ENCODE measurements around the gene ASTN1.

ASTN1 gene

DNA sequence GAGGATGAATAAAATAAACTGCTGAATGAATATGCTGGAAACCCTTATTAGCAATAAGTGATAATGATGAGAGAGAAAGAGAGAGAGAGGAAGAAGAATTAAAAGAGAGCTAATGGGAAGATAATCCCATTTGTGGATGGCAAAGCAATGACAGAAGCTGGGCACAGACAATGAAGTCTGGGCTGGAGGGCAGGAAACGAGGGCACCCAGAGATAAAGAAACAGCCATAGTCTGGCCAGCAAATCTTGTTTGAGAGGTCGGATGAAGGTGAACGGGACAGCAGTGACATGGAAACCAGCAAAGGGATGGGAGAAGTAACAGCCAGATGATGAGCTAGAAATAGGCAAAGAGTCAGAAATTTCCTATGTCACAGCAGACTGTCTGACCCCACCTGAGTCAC lies 155.9 kb downstream of the ASTN1 start:
- no peak overlapping the region for H3K4me3 ChIP-seq (ENCODE audit: low read depth, low read length)
- H3K36me3 ChIP-seq (ENCODE audit: control insufficient read depth in 2 of 2, insufficient read depth in 1 of 2, low read length in 2 of 2), result no peaks in the 10 kb centered on the region
- ChIA-PET CTCF (interaction anchor here (0.7 kb wide), 1 partner anchor 568 kb away, joined by 3 read pairs; no protein-coding TSS in a partner anchor), POLR2A (no interaction called here)
- TF ChIP-seq ZNF791 (tag by site-specific recombination; IDR thresholded peaks at IDR 0.05) (no peak), KLF10 (tag by site-specific recombination; IDR thresholded peaks at IDR 0.05) (no peak), ZNF510 (tag by site-specific recombination; IDR thresholded peaks at IDR 0.05; ENCODE audit: insufficient replicate concordance) (no peak), ZNF2 (tag by site-specific recombination; IDR thresholded peaks at IDR 0.05) (no peak), ZNF10 (tag by site-specific recombination; IDR thresholded peaks at IDR 0.05) (no peak), ZBTB1 (tag by site-specific recombination; IDR thresholded peaks at IDR 0.05) (no peak), ZNF768 (tag by site-specific recombination; IDR thresholded peaks at IDR 0.05) (no peak), ZSCAN30 (tag by site-specific recombination; IDR thresholded peaks at IDR 0.05) (no peak), OSR2 (tag by site-specific recombination; IDR thresholded peaks at IDR 0.05) (no peak), ZNF701 (tag by site-specific recombination; IDR thresholded peaks at IDR 0.05) (no peak), ZNF324 (tag by site-specific recombination; IDR thresholded peaks at IDR 0.05) (no peak), ZNF596 (tag by site-specific recombination; IDR thresholded peaks at IDR 0.05) (no peak)
- TF ChIP-seq, protein P1, sequence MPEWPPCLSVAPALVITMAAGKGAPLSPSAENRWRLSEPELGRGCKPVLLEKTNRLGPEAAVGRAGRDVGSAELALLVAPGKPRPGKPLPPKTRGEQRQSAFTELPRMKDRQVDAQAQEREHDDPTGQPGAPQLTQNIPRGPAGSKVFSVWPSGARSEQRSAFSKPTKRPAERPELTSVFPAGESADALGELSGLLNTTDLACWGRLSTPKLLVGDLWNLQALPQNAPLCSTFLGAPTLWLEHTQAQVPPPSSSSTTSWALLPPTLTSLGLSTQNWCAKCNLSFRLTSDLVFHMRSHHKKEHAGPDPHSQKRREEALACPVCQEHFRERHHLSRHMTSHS (tag by site-specific recombination; IDR thresholded peaks at IDR 0.05), result no peak
- TF ChIP-seq, protein P2, sequence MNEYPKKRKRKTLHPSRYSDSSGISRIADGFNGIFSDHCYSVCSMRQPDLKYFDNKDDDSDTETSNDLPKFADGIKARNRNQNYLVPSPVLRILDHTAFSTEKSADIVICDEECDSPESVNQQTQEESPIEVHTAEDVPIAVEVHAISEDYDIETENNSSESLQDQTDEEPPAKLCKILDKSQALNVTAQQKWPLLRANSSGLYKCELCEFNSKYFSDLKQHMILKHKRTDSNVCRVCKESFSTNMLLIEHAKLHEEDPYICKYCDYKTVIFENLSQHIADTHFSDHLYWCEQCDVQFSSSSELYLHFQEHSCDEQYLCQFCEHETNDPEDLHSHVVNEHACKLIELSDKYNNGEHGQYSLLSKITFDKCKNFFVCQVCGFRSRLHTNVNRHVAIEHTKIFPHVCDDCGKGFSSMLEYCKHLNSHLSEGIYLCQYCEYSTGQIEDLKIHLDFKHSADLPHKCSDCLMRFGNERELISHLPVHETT (tag by site-specific recombination; IDR thresholded peaks at IDR 0.05), result no peak
- no peak overlapping the region for H3K27ac ChIP-seq (ENCODE audit: extremely low read depth, low read depth, low read length)
- H3K9me3 ChIP-seq (ENCODE audit: control insufficient read depth, insufficient read depth, low read depth, low read length), result no peaks in the 10 kb centered on the region
- H3K4me1 ChIP-seq (ENCODE audit: control insufficient read depth, insufficient read depth, low read length), result no peaks in the 10 kb centered on the region

DNA sequence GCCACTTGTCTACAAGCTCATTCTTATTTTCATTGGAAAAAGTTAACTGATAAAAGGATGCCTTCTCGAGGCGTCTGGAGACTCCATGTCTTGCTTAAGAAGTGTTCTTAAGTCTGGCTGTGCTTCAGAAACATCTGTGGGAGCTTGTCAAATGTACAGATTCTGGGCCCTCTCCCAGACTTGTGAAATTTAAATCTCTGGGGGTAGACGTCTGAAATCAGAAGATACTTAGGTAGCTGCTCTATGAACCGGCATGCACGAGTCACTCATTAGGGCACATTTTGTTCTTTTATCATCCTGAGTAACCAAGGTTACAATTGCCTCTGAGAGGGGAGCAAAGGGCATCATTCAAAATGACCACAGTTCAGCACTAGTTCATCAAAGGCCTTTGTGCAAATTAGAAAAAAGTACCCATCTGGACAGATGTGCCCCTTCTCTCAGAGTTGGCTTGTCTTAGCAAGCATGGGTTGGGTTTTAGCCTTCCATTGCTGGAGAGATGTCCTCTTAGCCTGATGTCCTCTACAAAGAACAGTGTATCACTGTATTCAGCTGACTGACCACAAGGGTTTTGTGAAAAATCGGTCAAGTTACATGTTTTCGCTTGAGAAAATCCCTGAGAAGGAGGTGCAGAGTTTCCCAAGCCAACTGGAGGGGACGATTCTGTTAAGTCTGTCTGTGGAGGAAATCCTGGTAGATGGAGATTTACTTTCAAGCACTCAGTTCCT lies 156.9 kb downstream of the ASTN1 start:
- Histone ChIP-seq H3K4me3 (ENCODE audit: low read depth, low read length) (no peak overlapping the region), H3K4me1 (ENCODE audit: control insufficient read depth, insufficient read depth, low read length) (no peaks in the 10 kb centered on the region), H3K36me3 (ENCODE audit: control insufficient read depth in 2 of 2, insufficient read depth in 1 of 2, low read length in 2 of 2) (no peaks in the 10 kb centered on the region), H3K9me3 (ENCODE audit: control insufficient read depth, insufficient read depth, low read depth, low read length) (no peaks in the 10 kb centered on the region), H3K27ac (ENCODE audit: extremely low read depth, low read depth, low read length) (no peak overlapping the region)
- CTCF ChIA-PET, result no interaction called here
- POLR2A ChIA-PET, result no interaction called here
- TF ChIP-seq ZFP37 (tag by site-specific recombination; IDR thresholded peaks at IDR 0.05), result no peak
- TF ChIP-seq ZNF560 (tag by site-specific recombination; IDR thresholded peaks at IDR 0.05; ENCODE audit: borderline replicate concordance), result no peak
- TF ChIP-seq, protein P3, sequence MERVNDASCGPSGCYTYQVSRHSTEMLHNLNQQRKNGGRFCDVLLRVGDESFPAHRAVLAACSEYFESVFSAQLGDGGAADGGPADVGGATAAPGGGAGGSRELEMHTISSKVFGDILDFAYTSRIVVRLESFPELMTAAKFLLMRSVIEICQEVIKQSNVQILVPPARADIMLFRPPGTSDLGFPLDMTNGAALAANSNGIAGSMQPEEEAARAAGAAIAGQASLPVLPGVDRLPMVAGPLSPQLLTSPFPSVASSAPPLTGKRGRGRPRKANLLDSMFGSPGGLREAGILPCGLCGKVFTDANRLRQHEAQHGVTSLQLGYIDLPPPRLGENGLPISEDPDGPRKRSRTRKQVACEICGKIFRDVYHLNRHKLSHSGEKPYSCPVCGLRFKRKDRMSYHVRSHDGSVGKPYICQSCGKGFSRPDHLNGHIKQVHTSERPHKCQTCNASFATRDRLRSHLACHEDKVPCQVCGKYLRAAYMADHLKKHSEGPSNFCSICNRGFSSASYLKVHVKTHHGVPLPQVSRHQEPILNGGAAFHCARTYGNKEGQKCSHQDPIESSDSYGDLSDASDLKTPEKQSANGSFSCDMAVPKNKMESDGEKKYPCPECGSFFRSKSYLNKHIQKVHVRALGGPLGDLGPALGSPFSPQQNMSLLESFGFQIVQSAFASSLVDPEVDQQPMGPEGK (tag by site-specific recombination; IDR thresholded peaks at IDR 0.05), result no peak
- TF ChIP-seq, protein P4, sequence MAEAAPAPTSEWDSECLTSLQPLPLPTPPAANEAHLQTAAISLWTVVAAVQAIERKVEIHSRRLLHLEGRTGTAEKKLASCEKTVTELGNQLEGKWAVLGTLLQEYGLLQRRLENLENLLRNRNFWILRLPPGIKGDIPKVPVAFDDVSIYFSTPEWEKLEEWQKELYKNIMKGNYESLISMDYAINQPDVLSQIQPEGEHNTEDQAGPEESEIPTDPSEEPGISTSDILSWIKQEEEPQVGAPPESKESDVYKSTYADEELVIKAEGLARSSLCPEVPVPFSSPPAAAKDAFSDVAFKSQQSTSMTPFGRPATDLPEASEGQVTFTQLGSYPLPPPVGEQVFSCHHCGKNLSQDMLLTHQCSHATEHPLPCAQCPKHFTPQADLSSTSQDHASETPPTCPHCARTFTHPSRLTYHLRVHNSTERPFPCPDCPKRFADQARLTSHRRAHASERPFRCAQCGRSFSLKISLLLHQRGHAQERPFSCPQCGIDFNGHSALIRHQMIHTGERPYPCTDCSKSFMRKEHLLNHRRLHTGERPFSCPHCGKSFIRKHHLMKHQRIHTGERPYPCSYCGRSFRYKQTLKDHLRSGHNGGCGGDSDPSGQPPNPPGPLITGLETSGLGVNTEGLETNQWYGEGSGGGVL (tag by site-specific recombination; IDR thresholded peaks at IDR 0.05), result no peak
- TF ChIP-seq ZNF311 (tag by site-specific recombination; IDR thresholded peaks at IDR 0.05; ENCODE audit: borderline replicate concordance), result no peak
- no peak for TF ChIP-seq ZNF837 (tag by site-specific recombination; IDR thresholded peaks at IDR 0.05)
- no peak for TF ChIP-seq ZNF16 (tag by site-specific recombination; IDR thresholded peaks at IDR 0.05; ENCODE audit: low read depth)
- TF ChIP-seq SP2 (tag by site-specific recombination; IDR thresholded peaks at IDR 0.05), result no peak
- TF ChIP-seq ZNF146 (tag by site-specific recombination; IDR thresholded peaks at IDR 0.05), result no peak
- no peak for TF ChIP-seq ZNF221 (tag by site-specific recombination; IDR thresholded peaks at IDR 0.05; ENCODE audit: borderline replicate concordance)
- TF ChIP-seq, protein P5, sequence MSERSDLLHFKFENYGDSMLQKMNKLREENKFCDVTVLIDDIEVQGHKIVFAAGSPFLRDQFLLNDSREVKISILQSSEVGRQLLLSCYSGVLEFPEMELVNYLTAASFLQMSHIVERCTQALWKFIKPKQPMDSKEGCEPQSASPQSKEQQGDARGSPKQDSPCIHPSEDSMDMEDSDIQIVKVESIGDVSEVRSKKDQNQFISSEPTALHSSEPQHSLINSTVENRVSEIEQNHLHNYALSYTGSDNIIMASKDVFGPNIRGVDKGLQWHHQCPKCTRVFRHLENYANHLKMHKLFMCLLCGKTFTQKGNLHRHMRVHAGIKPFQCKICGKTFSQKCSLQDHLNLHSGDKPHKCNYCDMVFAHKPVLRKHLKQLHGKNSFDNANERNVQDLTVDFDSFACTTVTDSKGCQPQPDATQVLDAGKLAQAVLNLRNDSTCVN (tag by site-specific recombination; optimal IDR thresholded peaks at IDR 0.05), result no peak
- TF ChIP-seq, protein P6, sequence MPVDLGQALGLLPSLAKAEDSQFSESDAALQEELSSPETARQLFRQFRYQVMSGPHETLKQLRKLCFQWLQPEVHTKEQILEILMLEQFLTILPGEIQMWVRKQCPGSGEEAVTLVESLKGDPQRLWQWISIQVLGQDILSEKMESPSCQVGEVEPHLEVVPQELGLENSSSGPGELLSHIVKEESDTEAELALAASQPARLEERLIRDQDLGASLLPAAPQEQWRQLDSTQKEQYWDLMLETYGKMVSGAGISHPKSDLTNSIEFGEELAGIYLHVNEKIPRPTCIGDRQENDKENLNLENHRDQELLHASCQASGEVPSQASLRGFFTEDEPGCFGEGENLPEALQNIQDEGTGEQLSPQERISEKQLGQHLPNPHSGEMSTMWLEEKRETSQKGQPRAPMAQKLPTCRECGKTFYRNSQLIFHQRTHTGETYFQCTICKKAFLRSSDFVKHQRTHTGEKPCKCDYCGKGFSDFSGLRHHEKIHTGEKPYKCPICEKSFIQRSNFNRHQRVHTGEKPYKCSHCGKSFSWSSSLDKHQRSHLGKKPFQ (tag by site-specific recombination; IDR thresholded peaks at IDR 0.05), result no peak
- TF ChIP-seq FEZF1 (tag by site-specific recombination; IDR thresholded peaks at IDR 0.05), result no peak
